H1 (cell line): ENCODE results near the gene NAV2. TPM values are rescaled to one million over a fixed set of nuclear protein-coding genes. Genes with fewer than 3 reads are reported as not detected.

Experiments used
- CTCF ChIA-PET: fragments of 300-600 bp; sonication (Branson Sonifier 250); formaldehyde crosslinking; loops from one replicate; lab custom pipeline; 2021; ENCODE audit not compliant: partially characterized antibody; lab: Charles Lee
- POLR2A ChIA-PET: fragments of 300-600 bp; sonication (Branson Sonifier 250); formaldehyde crosslinking; loops from one replicate; lab custom pipeline; 2021; ENCODE audit warnings: inconsistent platforms; ENCODE audit not compliant: partially characterized antibody; lab: Charles Lee
- DNase-seq, 2 experiments: peaks; one replicate each; pipeline versions ENCODE4 v3.0.0 to v3.0.0-alpha.2; 2010 to 2022; ENCODE audit warnings: low spot score in 2 of 2, low read depth in 1 of 2, mixed read lengths in 1 of 2
- FAIRE-seq: peaks from 2 replicates; lab custom pipeline; 2011; peaks lifted over from hg19 to GRCh38; lab: Jason Lieb, UNC
- H2AFZ ChIP-seq: 2 replicates; pipeline ENCODE4 v1.8.1; 2012; ENCODE audit warnings: low read length, inconsistent platforms
- H2AK5ac ChIP-seq: 2 replicates; pipeline ENCODE4 v1.6.1; 2013; ENCODE audit warnings: low read depth, low read length
- H2BK120ac ChIP-seq: replicated peaks from 2 replicates; pipeline ENCODE3; 2013; ENCODE audit warnings: low read depth, low read length, inconsistent platforms
- H2BK12ac ChIP-seq: 2 replicates; pipeline ENCODE4 v1.6.1; 2013; ENCODE audit warnings: low read depth, low read length
- H2BK15ac ChIP-seq: 2 replicates; pipeline ENCODE4 v1.6.1; 2013; ENCODE audit warnings: low read length
- H2BK20ac ChIP-seq: 2 replicates; pipeline ENCODE4 v1.6.1; 2013; ENCODE audit warnings: low read length
- H2BK5ac ChIP-seq: 2 replicates; pipeline ENCODE4 v1.6.1; 2013; ENCODE audit warnings: low read depth, low read length
- H3K14ac ChIP-seq: 2 replicates; pipeline ENCODE4 v1.6.1; 2013; ENCODE audit warnings: inconsistent platforms; ENCODE audit not compliant: insufficient read length
- H3K18ac ChIP-seq: 2 replicates; pipeline ENCODE4 v1.6.1; 2013; ENCODE audit warnings: low read length; ENCODE audit errors: extremely low read depth
- H3K23ac ChIP-seq: 2 replicates; pipeline ENCODE4 v1.6.1; 2013; ENCODE audit warnings: inconsistent platforms; ENCODE audit not compliant: insufficient read length
- H3K23me2 ChIP-seq: 2 replicates; pipeline ENCODE4 v1.6.1; 2013; ENCODE audit warnings: low read depth, low read length
- H3K27ac ChIP-seq: 2 replicates; pipeline ENCODE4 v1.6.1; 2011; ENCODE audit warnings: low read depth, low read length, inconsistent platforms
- H3K27me3 ChIP-seq, 4 experiments: replicated peaks in 1 of 4; 1 replicate in 1 of 4; 2 replicates in 3 of 4; pipeline versions ENCODE4 v1.6.1 to v1.8.1; 2011 to 2013; ENCODE audit warnings: low read length in 3 of 4, mild to moderate bottlenecking in 3 of 4, inconsistent platforms in 2 of 4, mixed read lengths in 2 of 4, moderate library complexity in 1 of 4; ENCODE audit not compliant: control insufficient read depth in 3 of 4, insufficient read depth in 3 of 4; ENCODE audit errors: extremely low read depth in 1 of 4
- H3K36me3 ChIP-seq, 4 experiments: 2 replicates each; pipeline versions ENCODE4 v1.6.1 to v1.8.1; 2011 to 2013; ENCODE audit warnings: mild to moderate bottlenecking in 4 of 4, low read length in 3 of 4, moderate library complexity in 2 of 4, control low read depth in 1 of 4, inconsistent platforms in 1 of 4; ENCODE audit not compliant: insufficient read depth in 4 of 4, control insufficient read depth in 2 of 4
- H3K4ac ChIP-seq: replicated peaks from 2 replicates; pipeline ENCODE3; 2013; ENCODE audit warnings: low read length, low read depth, mixed read lengths, inconsistent platforms; ENCODE audit not compliant: insufficient read length
- H3K4me1 ChIP-seq, 4 experiments: replicated peaks in 1 of 4; 1 replicate in 1 of 4; 2 replicates in 3 of 4; pipeline versions ENCODE4 v1.6.1 to v1.8.1; 2011 to 2013; ENCODE audit warnings: low read length in 3 of 4, inconsistent platforms in 2 of 4, mixed read lengths in 1 of 4; ENCODE audit not compliant: insufficient read depth in 4 of 4, control insufficient read depth in 3 of 4
- H3K4me2 ChIP-seq, 2 experiments: 2 replicates each; pipeline versions ENCODE4 v1.6.1 to v1.8.1; 2011 to 2013; ENCODE audit warnings: low read depth in 2 of 2, low read length in 2 of 2, control low read depth in 1 of 2, inconsistent platforms in 1 of 2, mild to moderate bottlenecking in 1 of 2; ENCODE audit not compliant: insufficient read depth in 1 of 2
- H3K4me3 ChIP-seq, 4 experiments: fragments of 200-600, 300-600 bp in 1 of 4; sonication (generic), shearing (Covaris generic), sonication (Bioruptor Twin) in 1 of 4; 2 replicates each; pipeline versions ENCODE4 v1.5.1 to v1.8.1; 2011 to 2016; ENCODE audit warnings: low read length in 4 of 4, low read depth in 3 of 4, control low read depth in 2 of 4, inconsistent platforms in 2 of 4, mild to moderate bottlenecking in 2 of 4, mixed read lengths in 1 of 4, moderate library complexity in 1 of 4; ENCODE audit not compliant: insufficient read depth in 2 of 4; ENCODE audit errors: extremely low read depth in 1 of 4
- H3K56ac ChIP-seq: replicated peaks from 2 replicates; pipeline ENCODE3; 2013; ENCODE audit warnings: low read depth, mild to moderate bottlenecking, mixed read lengths, low read length, inconsistent platforms; ENCODE audit not compliant: insufficient read length
- H3K79me1 ChIP-seq: 2 replicates; pipeline ENCODE4 v1.6.1; 2013; ENCODE audit warnings: low read depth, low read length, control low read depth
- H3K79me2 ChIP-seq, 2 experiments: 2 replicates each; pipeline versions ENCODE4 v1.6.1 to v1.8.1; 2012 to 2013; ENCODE audit warnings: low read length in 2 of 2, mild to moderate bottlenecking in 2 of 2, inconsistent platforms in 1 of 2; ENCODE audit not compliant: insufficient read depth in 2 of 2, control insufficient read depth in 1 of 2
- H3K9ac ChIP-seq, 4 experiments: replicated peaks in 1 of 4; 1 replicate in 1 of 4; 2 replicates in 3 of 4; pipeline versions ENCODE4 v1.6.1 to v1.8.1; 2011 to 2013; ENCODE audit warnings: low read depth in 3 of 4, low read length in 3 of 4, control low read depth in 2 of 4, mild to moderate bottlenecking in 2 of 4, moderate library complexity in 2 of 4, inconsistent platforms in 1 of 4; ENCODE audit errors: extremely low read depth in 1 of 4
- H3K9me3 ChIP-seq, 2 experiments: 2 replicates each; pipeline versions ENCODE4 v1.6.1 to v1.8.1; 2012 to 2013; ENCODE audit warnings: mild to moderate bottlenecking in 2 of 2, moderate library complexity in 2 of 2, control low read depth in 1 of 2, inconsistent platforms in 1 of 2, low read depth in 1 of 2, low read length in 1 of 2, mixed read lengths in 1 of 2; ENCODE audit not compliant: insufficient read depth in 2 of 2
- H4K20me1 ChIP-seq, 2 experiments: replicated peaks in 1 of 2; 2 replicates each; pipeline versions ENCODE3 to v1.8.1; 2011 to 2013; ENCODE audit warnings: inconsistent platforms in 2 of 2, low read length in 2 of 2, mild to moderate bottlenecking in 1 of 2; ENCODE audit not compliant: insufficient read depth in 2 of 2, control insufficient read depth in 1 of 2
- H4K5ac ChIP-seq: 2 replicates; pipeline ENCODE4 v1.6.1; 2013; ENCODE audit warnings: low read length, low read depth, mixed read lengths, inconsistent platforms; ENCODE audit not compliant: insufficient read length
- H4K8ac ChIP-seq: 2 replicates; pipeline ENCODE4 v1.8.0; 2013; ENCODE audit warnings: mild to moderate bottlenecking, moderate library complexity, low read length, inconsistent platforms; ENCODE audit not compliant: insufficient read depth; ENCODE audit errors: extremely low read depth
- H4K91ac ChIP-seq: replicated peaks from 2 replicates; pipeline ENCODE3; 2013; ENCODE audit warnings: low read length, mixed read lengths, inconsistent platforms; ENCODE audit not compliant: insufficient read length
- BCL11A ChIP-seq, 2 experiments: IDR thresholded peaks; one replicate each; pipeline ENCODE4 v1.6.1; 2011; ENCODE audit warnings: low read depth in 2 of 2, low read length in 2 of 2, mild to moderate bottlenecking in 2 of 2
- CBX8 ChIP-seq: fragments of 300-800, 300-1000 bp; sonication (generic); IDR thresholded peaks from 2 replicates; pipeline ENCODE4 v1.7.1; 2016; ENCODE audit warnings: low read depth, low read length, borderline replicate concordance
- CHD1 ChIP-seq: IDR thresholded peaks from 2 replicates; pipeline ENCODE4 v1.6.1; 2012; ENCODE audit warnings: low read depth, low read length, improper control_type of control experiment
- CHD2 ChIP-seq: IDR thresholded peaks from 2 replicates; pipeline ENCODE4 v1.6.1; 2012; ENCODE audit warnings: low read length, improper control_type of control experiment
- CREB1 ChIP-seq: IDR thresholded peaks from 2 replicates; pipeline ENCODE4 v1.6.1; 2012; ENCODE audit warnings: inconsistent platforms
- HDAC6 ChIP-seq: IDR thresholded peaks from one replicate; pipeline ENCODE4 v1.7.1; 2012; ENCODE audit warnings: low read depth, mild to moderate bottlenecking, inconsistent platforms, low read length, moderate library complexity
- MAFK ChIP-seq: IDR thresholded peaks from 2 replicates; pipeline ENCODE4 v1.6.1; 2012; ENCODE audit warnings: low read depth, mild to moderate bottlenecking, improper control_type of control experiment, low read length
- NANOG ChIP-seq: IDR thresholded peaks from 2 replicates; pipeline ENCODE4 v1.6.1; 2011; ENCODE audit warnings: low read length, low read depth, mild to moderate bottlenecking, inconsistent platforms; ENCODE audit not compliant: insufficient read depth, poor library complexity, severe bottlenecking
- NRF1 ChIP-seq: IDR thresholded peaks from 2 replicates; pipeline ENCODE4 v1.6.1; 2011; ENCODE audit warnings: mild to moderate bottlenecking, low read depth, low read length, improper control_type of control experiment
- SAP30 ChIP-seq: fragments of 300-600 bp; sonication (generic); IDR thresholded peaks from 2 replicates; pipeline ENCODE4 v1.7.1; 2012; ENCODE audit warnings: low read length, moderate library complexity, mild to moderate bottlenecking, inconsistent platforms; ENCODE audit not compliant: insufficient read depth, insufficient replicate concordance
- SIX5 ChIP-seq: IDR thresholded peaks from 2 replicates; pipeline ENCODE4 v1.6.1; 2011; ENCODE audit warnings: mild to moderate bottlenecking, low read depth, low read length
- SUZ12 ChIP-seq: fragments of 200-600 bp; sonication (generic); IDR thresholded peaks from 2 replicates; pipeline ENCODE4 v1.6.1; 2012; ENCODE audit warnings: mild to moderate bottlenecking, inconsistent platforms, low read length, moderate library complexity, mixed read lengths
- TAF1 ChIP-seq: IDR thresholded peaks from 2 replicates; pipeline ENCODE4 v1.6.1; 2011; ENCODE audit warnings: mild to moderate bottlenecking, low read depth, low read length
- TBP ChIP-seq: IDR thresholded peaks from 2 replicates; pipeline ENCODE4 v1.6.1; 2011; ENCODE audit warnings: low read depth, low read length, improper control_type of control experiment
- TCF12 ChIP-seq: IDR thresholded peaks from 2 replicates; pipeline ENCODE4 v1.6.1; 2011; ENCODE audit warnings: low read depth, mild to moderate bottlenecking, low read length
- WGBS, 2 experiments: shearing (Covaris generic) in 1 of 2; methylation state at CpG; one replicate each; pipeline versions ENCODE4 v1.1.6 to v1.1.7; 2013 to 2015; ENCODE audit warnings: low lambda C conversion rate in 2 of 2, mixed read lengths in 2 of 2, inconsistent platforms in 1 of 2, low coverage in 1 of 2, missing lambda C conversion rate in 1 of 2; ENCODE audit not compliant: insufficient replicate concordance in 2 of 2, insufficient coverage in 1 of 2, insufficient read length in 1 of 2; ENCODE audit errors: extremely low coverage in 1 of 2, missing lambda C conversion rate in 1 of 2; 5-methylcytosine and 5-hydroxymethylcytosine counted together
- polyA plus RNA-seq, 7 experiments: library from polyadenylated mRNA; depleted of rRNA in 3 of 7; stranded (reverse) in 5 of 7; unstranded in 2 of 7; fragments of >200 nt in 5 of 7; fragments of 200-250 nt in 2 of 7; gene quantifications; 1 replicate in 5 of 7; 2 replicates in 1 of 7; 4 replicates in 1 of 7; pipeline versions ENCODE4 v1.2.1 to v1.2.3, GENCODE V29; 2011 to 2013; ENCODE audit warnings: missing spikeins in 2 of 7, mixed read lengths in 2 of 7
- total RNA-seq: library from RNA; stranded (reverse); fragmentation: NEBNext Ultra II Directional; extraction: Animal tissue kit (Norgen Biotek cat#: 25700); gene quantifications from 2 replicates; pipeline ENCODE4 v1.2.1, GENCODE V29; 2021

Gene NAV2
- total and polyA plus RNA-seq, 2 of the 8 experiments (the other 6 are each of a cell fraction or from before 2014, with no cell fraction given) = 35.6 to 73.6 TPM

DNA sequence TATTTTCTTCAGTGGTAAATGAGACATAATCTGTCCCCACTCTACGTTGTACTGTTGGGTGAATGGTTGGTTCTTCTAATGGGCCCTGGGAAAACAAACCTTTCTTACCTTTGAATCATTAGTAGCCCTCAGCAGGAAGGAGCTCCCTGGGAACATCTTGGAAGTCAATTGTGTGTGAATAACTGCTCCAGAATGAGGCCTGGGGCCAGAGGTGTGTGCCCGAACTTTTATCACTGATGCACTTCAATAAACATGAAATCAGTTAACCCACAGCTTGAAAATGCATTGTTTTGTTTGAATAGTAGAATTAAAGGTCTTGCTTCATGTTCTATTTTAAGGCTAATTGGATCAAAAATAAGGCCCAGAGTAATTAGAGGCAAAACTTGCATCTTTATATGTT is 67.1 kb downstream of the NAV2 start:
- CTCF ChIA-PET = interaction anchor here (1.1 to 4.4 kb wide), 14 partner anchors 9 to 226 kb away, joined by 3 to 25 read pairs (median 6); no protein-coding TSS in a partner anchor
- H3K56ac ChIP-seq = no peak overlapping the region
- H2BK120ac ChIP-seq = no peak overlapping the region
- no peak overlapping the region for H2AK5ac ChIP-seq
- H4K8ac ChIP-seq = no peak overlapping the region
- no peak overlapping the region for H2BK15ac ChIP-seq
- peaks cover 11% of the 10 kb centered on the region for H3K79me1 ChIP-seq
- H3K9me3 ChIP-seq = no peaks in the 10 kb centered on the region
- no peak overlapping the region for H4K5ac ChIP-seq
- WGBS, 2 experiments = 56% methylated on average over 2 of the region's 2 CpGs; no CpG with 5 or more reads in 1 of the 2 experiments
- H3K14ac ChIP-seq = no peak overlapping the region
- H3K23me2 ChIP-seq = peaks cover 9% of the 10 kb centered on the region; the same call in 1 of the 2 replicates
- FAIRE-seq = no peak
- no peak overlapping the region for H2BK20ac ChIP-seq
- peaks cover 3 to 70% of the 10 kb centered on the region in 2 experiments for H3K79me2 ChIP-seq
- H2AFZ ChIP-seq = no peak overlapping the region
- H2BK12ac ChIP-seq = no peak overlapping the region
- no peak overlapping the region for H3K4ac ChIP-seq
- H3K9ac ChIP-seq = 0 out of 7 replicates have a peak overlapping the region, but pooled peaks of 1 of the 4 experiments have one; percentile 13
- H3K27ac ChIP-seq = no peak overlapping the region
- no peak overlapping the region for H3K18ac ChIP-seq
- H3K27me3 ChIP-seq = no peaks in the 10 kb centered on the region
- no peaks in the 10 kb centered on the region for H3K36me3 ChIP-seq
- no peak overlapping the region for H3K23ac ChIP-seq
- no peak overlapping the region for H2BK5ac ChIP-seq
- H3K4me1 ChIP-seq = peaks cover 11 to 38% (median 29%) of the 10 kb centered on the region in 4 experiments
- H3K4me2 ChIP-seq = peak overlapping the region; percentile 92 to 98; a peak in 3 of 4 replicates
- H4K91ac ChIP-seq = no peak overlapping the region
- POLR2A ChIA-PET = interaction anchor here (1.0 to 5.5 kb wide), 4 partner anchors 8 to 66 kb away, joined by 3 to 21 read pairs (median 4); no protein-coding TSS in a partner anchor
- peak overlapping the region in 3 of 4 experiments; percentile 84 to 93 (median 88); a peak in 4 of 8 replicates for H3K4me3 ChIP-seq
- peaks cover 2 to 9% of the 10 kb centered on the region in 2 experiments for H4K20me1 ChIP-seq
- DNase-seq = no peak
- no peak for TF ChIP-seq SAP30
- TF ChIP-seq HDAC6 = no peak
- TF ChIP-seq TCF12 = no peak
- TF ChIP-seq MAFK = no peak
- TF ChIP-seq SIX5 = no peak
- TF ChIP-seq TAF1 = no peak
- no peak for TF ChIP-seq TBP
- TF ChIP-seq NANOG = no peak
- TF ChIP-seq CHD1 = no peak
- no peak for TF ChIP-seq BCL11A (IDR thresholded peaks at IDR 0.05; ENCODE audit: low read depth in 2 of 2, low read length in 2 of 2)
- TF ChIP-seq CBX8 = no peak
- TF ChIP-seq CREB1 = no peak
- TF ChIP-seq CHD2 = no peak
- TF ChIP-seq NRF1 = no peak
- TF ChIP-seq SUZ12 = no peak
